Fibroblast of lung (primary cell): Measurements from ENCODE around the gene CREG1. TPM values are rescaled to one million over a fixed set of nuclear protein-coding genes. Genes with fewer than 3 reads are reported as not detected.

ENCODE experiments used
- DNase-seq, 2 donors: peaks; one replicate each; pipeline versions ENCODE4 v3.0.0 to v3.0.0-alpha.2; 2010; ENCODE audit warnings: low read depth in 2 of 2
- H2AFZ ChIP-seq: 2 replicates; pipeline ENCODE4 v1.5.1; 2012; ENCODE audit warnings: low read length, control low read depth, inconsistent platforms
- H3K27ac ChIP-seq: 2 replicates; pipeline ENCODE4 v1.5.1; 2011; ENCODE audit warnings: low read length, control low read depth; ENCODE audit not compliant: insufficient read depth
- H3K27me3 ChIP-seq: 2 replicates; pipeline ENCODE4 v1.5.1; 2011; ENCODE audit warnings: mild to moderate bottlenecking, low read length; ENCODE audit not compliant: control insufficient read depth, insufficient read depth
- H3K36me3 ChIP-seq: 2 replicates; pipeline ENCODE4 v1.5.1; 2011; ENCODE audit warnings: low read length; ENCODE audit not compliant: control insufficient read depth, insufficient read depth
- H3K4me1 ChIP-seq: 2 replicates; pipeline ENCODE4 v1.5.1; 2011; ENCODE audit warnings: low read length; ENCODE audit not compliant: control insufficient read depth, insufficient read depth; ENCODE audit errors: extremely low read depth
- H3K4me2 ChIP-seq: 2 replicates; pipeline ENCODE4 v1.5.1; 2011; ENCODE audit warnings: low read length, control low read depth; ENCODE audit not compliant: insufficient read depth; ENCODE audit errors: extremely low read depth
- H3K4me3 ChIP-seq, 4 experiments: fragments of 200-600 bp in 1 of 4; sonication (generic) in 1 of 4; replicated peaks in 1 of 4; 2 replicates each; pipeline ENCODE4 v1.5.1; 2011 to 2016; ENCODE audit warnings: low read length in 4 of 4, low read depth in 3 of 4, mild to moderate bottlenecking in 3 of 4, control low read depth in 2 of 4, inconsistent platforms in 1 of 4, mixed read lengths in 1 of 4; ENCODE audit not compliant: insufficient read depth in 1 of 4; ENCODE audit errors: control extremely low read depth in 1 of 4
- H3K79me2 ChIP-seq: 2 replicates; pipeline ENCODE4 v1.5.1; 2012; ENCODE audit warnings: mild to moderate bottlenecking, low read length, inconsistent platforms; ENCODE audit not compliant: control insufficient read depth, insufficient read depth
- H3K9ac ChIP-seq: 2 replicates; pipeline ENCODE4 v1.5.1; 2011; ENCODE audit warnings: mild to moderate bottlenecking, low read length, control low read depth; ENCODE audit not compliant: insufficient read depth
- H3K9me3 ChIP-seq: 2 replicates; pipeline ENCODE4 v1.5.1; 2012; ENCODE audit warnings: low read depth, low read length; ENCODE audit not compliant: control insufficient read depth, insufficient read depth
- H4K20me1 ChIP-seq: 2 replicates; pipeline ENCODE4 v1.5.1; 2011; ENCODE audit warnings: low read length; ENCODE audit not compliant: control insufficient read depth, insufficient read depth; ENCODE audit errors: extremely low read depth
- CTCF ChIP-seq, 2 donors: IDR thresholded peaks in 1 of 2; conservative IDR thresholded peaks in 1 of 2; 1 replicate in 1 of 2; 2 replicates in 1 of 2; pipeline ENCODE4 v1.5.1; 2011 to 2012; ENCODE audit warnings: low read length in 2 of 2, control low read depth in 1 of 2, inconsistent platforms in 1 of 2, low read depth in 1 of 2, mild to moderate bottlenecking in 1 of 2
- EZH2 ChIP-seq: IDR thresholded peaks from 2 replicates; pipeline ENCODE4 v1.5.1; 2012; ENCODE audit warnings: low read length, control low read depth, mild to moderate bottlenecking; ENCODE audit errors: missing control alignments
- polyA plus RNA-seq, 2 donors: library from polyadenylated mRNA; depleted of rRNA in 1 of 2; stranded (reverse) in 1 of 2; unstranded in 1 of 2; fragments of >200 nt; gene quantifications; 2 replicates each; pipeline ENCODE4 v1.2.1, GENCODE V29; 2011 to 2012; ENCODE audit warnings: missing spikeins in 1 of 2
- total RNA-seq: library from RNA; depleted of rRNA; stranded (reverse); fragments of >200 nt; gene quantifications from 2 replicates; pipeline ENCODE4 v1.2.1, GENCODE V29; 2014

Gene CREG1
- total and polyA plus RNA-seq, 2 donors (not counting 1 experiment from before 2014, with no cell fraction given): 58.5 to 75.5 TPM

DNA sequence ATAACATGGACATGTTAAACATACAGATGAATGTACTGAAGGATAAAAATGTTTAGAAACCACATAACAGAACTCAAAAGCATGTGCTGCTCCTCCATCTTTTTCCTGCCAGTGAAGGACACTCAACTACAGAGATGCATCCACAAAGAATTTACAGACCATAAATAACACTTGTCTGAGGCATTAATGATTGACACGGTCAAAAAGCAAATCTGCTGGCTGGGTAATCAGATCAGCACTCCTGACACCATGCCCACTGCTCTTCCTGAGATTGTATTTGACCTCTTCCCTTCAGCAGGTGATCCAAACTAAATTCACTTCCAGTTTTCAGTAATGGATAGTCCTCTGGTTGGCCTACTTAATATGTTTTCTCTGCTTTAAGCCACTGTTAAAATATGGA is 6.6 kb downstream of the CREG1 start:
- TF ChIP-seq EZH2 (no peak), CTCF (conservative IDR thresholded peaks at IDR 0.05 in 1 of 2, IDR thresholded peaks at IDR 0.05 in 1 of 2; ENCODE audit: low read depth in 1 of 2, low read length in 2 of 2) (no peak)
- H3K79me2 ChIP-seq: no peaks in the 10 kb centered on the region
- DNase-seq: no peak

GRCh38 chr1:167545349-167545748 is 8.2 kb downstream of the CREG1 start:
- no peak overlapping the region for H2AFZ ChIP-seq
- H3K27me3 ChIP-seq: no peaks in the 10 kb centered on the region
- no peak for DNase-seq
- no peaks in the 10 kb centered on the region for H3K36me3 ChIP-seq
- H3K79me2 ChIP-seq: no peaks in the 10 kb centered on the region
- TF ChIP-seq CTCF (conservative IDR thresholded peaks at IDR 0.05 in 1 of 2, IDR thresholded peaks at IDR 0.05 in 1 of 2; ENCODE audit: low read depth in 1 of 2, low read length in 2 of 2) (no peak), EZH2 (no peak)
- H3K4me2 ChIP-seq: no peak overlapping the region
- H3K9ac ChIP-seq: no peak overlapping the region
- H3K4me3 ChIP-seq: no peak overlapping the region
- H3K4me1 ChIP-seq: no peaks in the 10 kb centered on the region
- H3K9me3 ChIP-seq: no peaks in the 10 kb centered on the region
- H3K27ac ChIP-seq: no peak overlapping the region
- no peaks in the 10 kb centered on the region for H4K20me1 ChIP-seq

More for the DNA sequence above, 6.6 kb downstream of the CREG1 start:
- no peaks in the 10 kb centered on the region for H3K27me3 ChIP-seq
- H3K4me2 ChIP-seq: no peak overlapping the region
- H4K20me1 ChIP-seq: no peaks in the 10 kb centered on the region
- no peaks in the 10 kb centered on the region for H3K9me3 ChIP-seq
- H3K36me3 ChIP-seq: no peaks in the 10 kb centered on the region
- H3K9ac ChIP-seq: no peak overlapping the region
- no peak overlapping the region for H3K4me3 ChIP-seq
- no peak overlapping the region for H2AFZ ChIP-seq
- no peak overlapping the region for H3K27ac ChIP-seq
- no peaks in the 10 kb centered on the region for H3K4me1 ChIP-seq

DNA sequence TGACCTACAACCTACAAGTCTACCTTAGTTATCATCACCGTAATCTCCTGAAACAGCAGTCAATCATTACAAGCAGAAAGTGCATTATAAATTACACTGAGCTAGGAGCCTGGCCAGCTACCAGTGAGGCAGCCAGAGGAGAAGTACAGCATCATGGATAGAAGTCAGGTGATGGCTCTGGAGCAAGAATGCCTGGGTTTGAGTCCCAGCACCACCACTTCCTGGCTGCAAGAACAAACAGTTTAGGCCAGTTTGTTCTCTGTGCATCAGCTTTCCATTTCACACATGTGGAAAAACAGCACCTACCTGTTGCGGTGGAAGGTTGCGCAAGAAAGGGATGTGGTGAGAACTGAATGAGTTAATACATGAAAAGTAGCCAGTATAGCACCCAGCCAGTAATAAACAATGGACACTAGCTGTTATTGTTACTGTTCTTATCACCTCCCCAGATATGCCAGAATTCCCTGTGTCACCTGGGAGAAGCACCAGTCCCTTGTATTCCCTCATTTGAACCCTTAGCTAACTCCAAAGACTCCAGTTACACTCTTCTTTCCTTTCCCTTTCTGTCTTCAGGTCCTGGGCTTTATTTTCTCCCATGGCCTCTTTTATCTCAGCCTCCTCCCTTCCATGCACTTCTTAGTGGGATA is 9.0 kb downstream of the CREG1 start:
- no peaks in the 10 kb centered on the region for H4K20me1 ChIP-seq
- H3K27me3 ChIP-seq: no peaks in the 10 kb centered on the region
- no peaks in the 10 kb centered on the region for H3K79me2 ChIP-seq
- no peak overlapping the region for H3K27ac ChIP-seq
- H3K4me3 ChIP-seq: no peak overlapping the region
- H3K36me3 ChIP-seq: no peaks in the 10 kb centered on the region
- H3K4me1 ChIP-seq: no peaks in the 10 kb centered on the region
- no peak overlapping the region for H2AFZ ChIP-seq
- H3K4me2 ChIP-seq: no peak overlapping the region
- no peak for TF ChIP-seq CTCF (conservative IDR thresholded peaks at IDR 0.05 in 1 of 2, IDR thresholded peaks at IDR 0.05 in 1 of 2; ENCODE audit: low read depth in 1 of 2, low read length in 2 of 2)
- TF ChIP-seq EZH2: no peak
- no peak overlapping the region for H3K9ac ChIP-seq
- no peaks in the 10 kb centered on the region for H3K9me3 ChIP-seq
- no peak for DNase-seq
